Measurements from ENCODE around the gene TTLL11.
"Not testable (repeated sequence)": the region's sequence is repeated elsewhere in the genome, so short reads cannot be mapped to it uniquely, and the experiment has no call there.

Gene TTLL11

DNA sequence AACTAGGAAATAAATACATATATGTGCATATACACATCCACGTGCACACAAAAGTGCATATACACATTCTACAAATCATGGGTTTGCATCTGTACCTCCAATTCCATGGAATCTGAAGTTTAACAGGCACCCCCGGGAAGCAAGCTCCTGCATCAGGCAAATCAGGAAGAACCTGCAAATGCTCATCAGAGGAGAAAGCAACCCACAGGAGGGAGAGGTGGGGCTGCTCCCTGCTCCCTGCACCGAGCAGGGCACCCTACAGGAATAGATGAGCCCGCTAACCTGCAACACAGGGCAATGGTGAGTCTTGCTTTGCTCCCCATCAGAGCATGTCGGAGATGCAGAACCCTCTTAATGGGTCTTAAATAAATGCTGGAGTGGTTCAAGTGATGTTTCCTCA lies 290.4 kb downstream of the TTLL11 start:
- TF ChIP-seq, protein P1, sequence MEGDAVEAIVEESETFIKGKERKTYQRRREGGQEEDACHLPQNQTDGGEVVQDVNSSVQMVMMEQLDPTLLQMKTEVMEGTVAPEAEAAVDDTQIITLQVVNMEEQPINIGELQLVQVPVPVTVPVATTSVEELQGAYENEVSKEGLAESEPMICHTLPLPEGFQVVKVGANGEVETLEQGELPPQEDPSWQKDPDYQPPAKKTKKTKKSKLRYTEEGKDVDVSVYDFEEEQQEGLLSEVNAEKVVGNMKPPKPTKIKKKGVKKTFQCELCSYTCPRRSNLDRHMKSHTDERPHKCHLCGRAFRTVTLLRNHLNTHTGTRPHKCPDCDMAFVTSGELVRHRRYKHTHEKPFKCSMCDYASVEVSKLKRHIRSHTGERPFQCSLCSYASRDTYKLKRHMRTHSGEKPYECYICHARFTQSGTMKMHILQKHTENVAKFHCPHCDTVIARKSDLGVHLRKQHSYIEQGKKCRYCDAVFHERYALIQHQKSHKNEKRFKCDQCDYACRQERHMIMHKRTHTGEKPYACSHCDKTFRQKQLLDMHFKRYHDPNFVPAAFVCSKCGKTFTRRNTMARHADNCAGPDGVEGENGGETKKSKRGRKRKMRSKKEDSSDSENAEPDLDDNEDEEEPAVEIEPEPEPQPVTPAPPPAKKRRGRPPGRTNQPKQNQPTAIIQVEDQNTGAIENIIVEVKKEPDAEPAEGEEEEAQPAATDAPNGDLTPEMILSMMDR (IDR thresholded peaks at IDR 0.05; ENCODE audit: control extremely low read depth, extremely low read depth, low read depth, missing control alignments): no peak
- ChIA-PET CTCF (no interaction called here), POLR2A (no interaction called here)
- no peak for DNase-seq (ENCODE audit: extremely low spot score)

DNA sequence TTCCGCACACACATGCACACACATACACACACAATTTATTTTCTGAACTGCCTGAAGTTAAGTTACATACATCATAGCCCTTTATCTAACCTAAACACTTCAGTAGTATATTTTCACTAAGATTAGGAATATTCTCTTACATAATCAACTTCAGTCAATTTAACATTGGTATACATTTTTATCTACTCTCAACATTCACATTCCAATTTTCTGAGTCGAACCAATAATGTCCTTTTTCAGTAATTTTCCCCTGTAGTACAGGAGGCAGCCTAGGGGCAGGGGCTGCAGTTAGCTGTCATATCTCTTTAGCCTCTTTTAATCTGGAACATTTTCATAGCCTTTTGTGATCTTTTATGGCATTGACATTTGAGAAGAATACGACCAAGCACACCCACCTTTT lies 291.5 kb downstream of the TTLL11 start:
- no peak for DNase-seq (ENCODE audit: extremely low spot score)
- ChIA-PET POLR2A (no interaction called here), CTCF (no interaction called here)
- TF ChIP-seq, protein P1 (IDR thresholded peaks at IDR 0.05; ENCODE audit: control extremely low read depth, extremely low read depth, low read depth, missing control alignments): no peak

DNA sequence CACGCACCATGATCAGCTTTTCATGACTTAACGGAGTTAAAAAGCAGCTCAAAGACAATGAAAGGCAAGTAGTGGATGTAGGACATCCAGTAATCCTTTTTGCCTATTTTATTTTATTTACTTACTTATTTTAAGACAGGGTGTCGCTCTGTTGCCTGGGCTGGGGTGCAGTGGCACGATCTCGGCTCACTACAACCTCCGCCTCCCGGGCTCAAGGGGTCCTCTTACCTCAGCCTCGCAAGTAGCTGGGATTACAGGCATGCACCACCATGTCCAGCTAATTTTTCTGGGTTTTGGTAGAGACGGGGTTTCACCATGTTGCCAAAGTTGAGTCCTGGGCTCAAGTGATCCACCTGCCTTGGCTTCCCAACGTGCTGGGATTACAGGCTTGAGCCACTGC lies 292.7 kb downstream of the TTLL11 start:
- ChIA-PET CTCF (no interaction called here), POLR2A (no interaction called here)
- DNase-seq (ENCODE audit: extremely low spot score): no peak
- TF ChIP-seq, protein P1 (IDR thresholded peaks at IDR 0.05; ENCODE audit: control extremely low read depth, extremely low read depth, low read depth, missing control alignments): no peak

DNA sequence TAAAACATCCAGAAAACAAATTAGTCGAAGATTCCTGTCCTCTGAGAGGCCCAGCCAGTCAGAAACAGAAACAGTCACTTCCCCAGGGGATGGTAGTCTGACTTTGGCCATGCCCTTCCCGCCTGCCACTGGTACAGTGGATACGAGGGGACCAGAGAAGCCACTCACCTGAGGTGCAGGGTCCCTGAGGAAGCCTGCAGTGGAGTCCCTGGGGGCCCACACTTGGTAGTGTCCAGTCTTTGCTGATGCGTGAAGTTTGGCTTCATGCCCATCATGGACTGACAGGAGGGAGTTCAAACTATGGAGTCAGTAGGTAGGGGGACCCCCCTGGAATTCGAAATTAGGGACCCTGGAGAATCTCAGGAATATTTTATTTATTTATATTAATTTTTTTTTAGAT lies 294.2 kb downstream of the TTLL11 start:
- no peak for DNase-seq (ENCODE audit: extremely low spot score)
- TF ChIP-seq, protein P1 (IDR thresholded peaks at IDR 0.05; ENCODE audit: control extremely low read depth, extremely low read depth, low read depth, missing control alignments): no peak
- POLR2A ChIA-PET: no interaction called here
- CTCF ChIA-PET: no interaction called here

DNA sequence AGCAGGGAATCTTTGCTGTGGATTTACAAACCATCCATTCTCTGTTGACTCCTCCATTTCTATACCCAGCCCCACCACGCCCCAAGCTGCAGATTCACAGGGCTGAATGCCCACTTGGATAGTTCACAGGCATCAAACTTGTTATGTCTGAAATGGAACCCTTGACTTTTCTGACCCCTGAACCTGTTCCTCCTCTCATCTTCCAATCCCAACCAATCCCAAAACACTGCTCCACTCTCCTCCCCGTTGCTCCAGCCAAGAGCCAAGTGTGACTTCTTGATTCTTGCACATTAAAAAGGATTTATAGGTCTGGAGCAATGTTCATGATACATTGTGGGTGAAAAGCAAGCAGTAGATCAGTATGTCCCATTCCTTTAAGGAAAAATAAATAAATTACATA lies 296.0 kb downstream of the TTLL11 start:
- DNase-seq (ENCODE audit: extremely low spot score): no peak
- POLR2A ChIA-PET: no interaction called here
- TF ChIP-seq, protein P1 (IDR thresholded peaks at IDR 0.05; ENCODE audit: control extremely low read depth, extremely low read depth, low read depth, missing control alignments): no peak
- CTCF ChIA-PET: no interaction called here

DNA sequence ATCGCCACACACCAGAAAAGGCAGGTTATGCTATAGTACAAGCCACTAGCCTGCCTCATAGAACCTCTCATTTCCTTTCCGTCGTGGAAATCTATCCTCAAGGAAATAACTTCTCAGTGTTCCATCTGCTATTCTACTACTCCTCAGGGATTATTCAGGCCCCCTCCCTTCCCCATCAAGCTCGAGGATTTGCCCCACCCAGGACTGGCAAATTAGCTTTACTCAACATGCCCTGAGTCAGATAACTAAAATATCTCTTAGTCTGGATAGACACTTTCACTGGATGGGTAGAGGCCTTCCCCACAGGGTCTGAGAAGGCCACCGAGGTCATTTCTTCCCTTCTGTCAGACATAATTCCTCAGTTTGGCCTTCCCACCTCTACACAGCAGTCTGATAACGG lies 298.8 kb downstream of the TTLL11 start:
- CTCF ChIA-PET, POLR2A ChIA-PET: not testable (repeated sequence)

DNA sequence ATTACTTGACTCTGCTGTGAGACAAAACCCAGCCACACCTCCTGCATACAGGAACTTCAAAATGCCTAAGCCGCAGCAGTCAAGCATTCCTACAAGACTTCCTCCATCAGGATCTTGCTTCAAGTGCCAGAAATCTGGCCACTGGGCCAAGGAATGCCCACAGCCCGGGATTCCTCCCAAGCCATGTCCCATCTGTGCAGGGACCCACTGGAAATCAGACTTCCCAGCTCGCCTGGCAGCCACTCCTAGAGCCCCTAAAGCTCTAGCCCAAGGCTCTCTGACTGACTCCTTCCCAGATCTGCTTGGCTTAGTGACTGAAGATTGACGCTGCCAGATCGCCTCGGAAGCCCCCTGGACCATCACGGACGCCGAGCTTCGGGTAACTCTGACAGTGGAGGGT lies 300.6 kb downstream of the TTLL11 start:
- DNase-seq (ENCODE audit: extremely low spot score); POLR2A ChIA-PET; CTCF ChIA-PET: not testable (repeated sequence)

More for the DNA sequence above, 298.8 kb downstream of the TTLL11 start:
- not testable (repeated sequence) for DNase-seq (ENCODE audit: extremely low spot score)

DNA sequence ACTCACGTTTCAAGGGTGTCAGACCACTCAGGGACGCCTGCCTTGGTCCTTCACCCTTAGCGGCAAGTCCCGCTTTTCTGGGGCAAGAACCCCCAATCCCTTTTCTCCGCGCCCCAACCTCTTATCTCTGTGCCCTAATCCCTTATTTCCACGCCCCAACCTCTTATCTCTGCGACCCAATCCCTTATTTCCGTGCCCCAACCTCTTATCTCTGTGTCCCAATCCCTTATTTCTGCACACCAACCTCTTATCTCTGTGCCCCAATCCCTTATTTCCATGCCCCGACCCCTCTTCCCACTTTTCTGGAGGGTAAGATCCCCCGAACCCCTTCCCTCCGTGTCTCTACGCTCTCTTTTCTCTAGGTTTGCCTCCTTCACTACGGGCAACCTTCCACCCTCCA lies 302.3 kb downstream of the TTLL11 start:
- TF ChIP-seq, protein P1 (IDR thresholded peaks at IDR 0.05; ENCODE audit: control extremely low read depth, extremely low read depth, low read depth, missing control alignments): no peak
- ChIA-PET CTCF (no interaction called here), POLR2A (no interaction called here)
- DNase-seq (ENCODE audit: extremely low spot score): no peak

All from GM10248 (cell line).